ENCODE measurements around the gene PCK1.

The PCK1 gene

DNA sequence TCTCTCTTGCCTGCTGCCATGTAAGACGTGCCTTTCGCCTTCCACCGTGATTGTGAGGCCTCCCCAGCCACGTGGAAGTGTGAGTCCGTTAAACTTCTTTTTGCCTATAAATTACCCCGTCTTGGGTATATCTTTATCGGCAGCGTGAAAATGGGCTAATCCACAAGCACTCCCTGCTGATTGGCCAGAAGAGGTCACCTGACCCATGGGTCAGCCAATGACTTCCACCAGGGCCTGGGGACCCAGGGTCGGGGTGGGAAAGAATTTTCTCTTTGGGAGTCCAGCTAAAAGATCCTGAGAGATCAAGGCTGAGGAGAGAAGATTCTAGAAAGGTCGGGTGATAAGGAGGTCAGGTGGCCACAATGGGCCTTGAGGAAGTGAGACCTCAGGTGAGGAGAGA, 42.2 kb downstream of the PCK1 start:
- DNase-seq (ENCODE audit: low read depth), result no peak

DNA sequence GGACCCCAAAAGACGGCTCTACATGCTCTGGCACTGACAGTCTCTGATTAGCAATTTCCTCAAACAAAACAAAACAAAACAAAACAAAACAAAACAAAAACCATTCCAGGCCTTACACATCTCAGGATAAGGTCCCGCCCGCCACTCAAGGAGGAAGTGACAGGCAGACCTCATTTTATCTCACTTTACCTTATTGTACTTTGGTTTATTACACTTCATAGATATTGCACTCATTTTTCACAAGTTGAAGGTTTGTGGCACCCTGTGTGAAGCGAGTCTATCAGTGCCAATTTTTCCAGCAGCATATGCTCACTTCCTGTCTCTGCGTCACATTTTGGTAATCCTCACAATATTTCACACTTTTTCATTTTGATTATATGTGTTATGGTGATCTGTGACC, 44.1 kb downstream of the PCK1 start:
- no peak for DNase-seq (ENCODE audit: low read depth)

DNA sequence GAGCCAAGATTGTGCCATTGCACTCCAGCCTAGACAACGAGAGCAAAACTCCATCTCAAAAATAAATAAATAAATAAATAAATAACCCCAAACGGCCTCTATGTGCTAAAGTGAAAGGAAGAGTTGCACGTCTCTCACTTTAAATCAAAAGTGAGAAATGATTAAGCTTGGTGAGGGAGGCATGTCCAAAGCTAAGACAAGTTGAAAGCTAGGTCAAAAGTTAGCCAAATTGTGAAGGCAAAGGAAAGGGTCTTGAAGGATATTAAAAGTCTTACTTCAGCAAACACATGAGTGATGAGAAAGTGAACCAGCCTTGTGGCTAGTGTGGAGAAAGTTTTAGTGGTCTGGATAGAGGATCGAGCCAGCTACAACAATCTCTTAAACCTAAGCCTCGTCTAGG, 45.0 kb downstream of the PCK1 start:
- DNase-seq (ENCODE audit: low read depth), result no peak

DNA sequence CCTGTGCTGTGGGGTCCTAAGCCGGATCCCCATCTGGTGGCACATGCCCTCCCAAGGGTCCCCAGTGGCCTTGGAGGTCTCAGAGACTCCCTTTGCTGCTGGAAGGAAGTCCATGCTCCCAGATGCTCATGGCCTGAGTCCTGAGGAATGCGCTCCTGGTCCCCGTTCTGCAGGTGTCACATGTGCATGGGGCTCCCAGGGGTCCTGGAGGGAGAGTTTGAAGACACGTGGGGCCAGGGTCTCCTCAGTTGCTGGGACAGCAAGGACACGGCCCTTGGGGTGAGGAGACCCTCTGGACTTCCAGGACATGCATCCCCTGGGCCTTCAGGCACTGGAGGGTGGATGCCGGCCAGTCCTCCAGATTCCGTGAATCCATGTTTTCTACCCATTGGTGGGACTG, 47.6 kb downstream of the PCK1 start:
- DNase-seq (ENCODE audit: low read depth), result no peak

DNA sequence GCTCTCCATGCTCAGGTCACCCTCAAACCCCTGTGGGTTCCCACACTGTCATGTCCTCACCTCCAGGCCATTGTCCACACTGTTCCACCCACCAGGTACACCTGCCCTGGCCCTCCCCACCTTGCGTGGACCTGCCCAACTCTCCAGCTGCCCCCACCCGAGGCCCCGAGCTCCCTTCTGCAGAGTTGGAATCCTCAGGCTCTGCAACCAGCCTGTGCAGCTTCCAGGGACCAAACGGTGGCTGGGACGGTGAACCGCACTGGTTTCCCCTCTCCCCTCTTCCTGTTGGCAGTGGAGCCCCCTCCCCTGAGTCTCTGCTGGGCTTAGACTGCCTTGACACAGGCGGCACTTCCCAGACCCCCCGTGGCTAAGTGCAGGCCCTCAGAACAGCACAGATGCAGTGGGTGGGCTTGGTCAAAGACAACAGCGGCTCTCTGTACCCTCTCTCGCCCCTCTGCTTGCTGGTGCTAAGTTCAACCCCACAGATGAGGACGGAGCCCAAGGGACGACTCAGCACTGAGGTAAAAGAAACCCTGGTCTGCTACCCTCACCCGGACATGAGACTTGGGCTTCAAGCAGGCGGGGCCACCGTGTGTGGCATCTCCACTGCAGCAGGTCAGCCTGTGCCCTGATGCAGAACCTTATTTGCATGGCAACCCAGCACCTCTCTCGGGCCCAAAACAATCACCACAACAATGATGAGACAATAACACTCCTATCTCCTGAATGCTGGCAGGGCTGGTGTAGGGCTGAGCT, 48.4 kb downstream of the PCK1 start:
- DNase-seq (ENCODE audit: low read depth), result no peak

DNA sequence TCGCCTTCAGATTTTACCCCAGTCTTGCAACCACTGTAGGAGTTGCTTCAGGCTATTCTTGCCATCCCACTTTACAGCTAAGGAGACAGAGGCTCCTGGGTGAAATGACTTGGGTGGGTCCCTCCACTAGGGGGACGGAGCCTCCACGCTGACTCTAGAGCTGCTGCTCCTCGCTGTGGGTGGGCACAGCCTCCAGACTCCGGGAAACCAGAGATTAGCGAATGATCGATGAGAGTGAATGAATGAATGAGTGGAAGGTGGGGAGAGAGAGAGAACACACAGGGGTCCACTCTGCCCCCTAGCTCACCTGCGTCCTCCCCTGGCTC, 48.9 kb downstream of the PCK1 start:
- no peak for DNase-seq (ENCODE audit: low read depth)

DNA sequence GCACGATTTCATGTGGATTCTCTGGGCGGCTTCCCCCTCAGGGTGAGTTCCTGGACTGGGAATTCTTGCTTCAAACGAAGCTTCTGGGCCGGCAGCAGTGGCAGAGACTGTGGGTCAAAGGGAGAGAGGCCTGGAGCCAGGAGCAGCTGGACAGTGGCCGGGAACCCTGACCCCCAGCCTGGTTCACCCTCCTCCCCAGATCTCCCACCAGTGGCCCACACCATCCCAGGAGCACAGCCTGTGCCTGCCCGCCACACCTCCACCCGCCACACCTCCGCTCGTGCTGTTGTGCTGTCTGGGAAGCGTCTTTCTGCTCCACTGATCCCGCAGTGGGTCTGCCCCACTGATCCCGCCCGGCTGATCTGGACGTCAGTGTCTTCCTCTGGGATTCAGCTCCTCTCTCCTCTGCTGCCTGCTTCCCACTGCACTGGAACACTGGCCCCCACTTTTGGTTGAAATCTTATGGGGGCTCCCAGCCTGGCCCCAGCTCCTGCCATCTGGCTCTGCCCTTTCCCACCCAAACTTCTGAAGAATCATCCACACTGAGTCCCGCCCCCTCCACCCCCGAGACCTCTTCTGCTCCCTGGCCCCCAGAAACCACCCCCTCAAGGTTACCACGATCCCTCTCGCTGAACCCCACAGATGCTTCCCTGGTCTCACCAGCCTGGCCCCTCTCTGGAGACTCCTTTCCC, 49.5 kb downstream of the PCK1 start:
- DNase-seq (ENCODE audit: low read depth), result no peak

DNA sequence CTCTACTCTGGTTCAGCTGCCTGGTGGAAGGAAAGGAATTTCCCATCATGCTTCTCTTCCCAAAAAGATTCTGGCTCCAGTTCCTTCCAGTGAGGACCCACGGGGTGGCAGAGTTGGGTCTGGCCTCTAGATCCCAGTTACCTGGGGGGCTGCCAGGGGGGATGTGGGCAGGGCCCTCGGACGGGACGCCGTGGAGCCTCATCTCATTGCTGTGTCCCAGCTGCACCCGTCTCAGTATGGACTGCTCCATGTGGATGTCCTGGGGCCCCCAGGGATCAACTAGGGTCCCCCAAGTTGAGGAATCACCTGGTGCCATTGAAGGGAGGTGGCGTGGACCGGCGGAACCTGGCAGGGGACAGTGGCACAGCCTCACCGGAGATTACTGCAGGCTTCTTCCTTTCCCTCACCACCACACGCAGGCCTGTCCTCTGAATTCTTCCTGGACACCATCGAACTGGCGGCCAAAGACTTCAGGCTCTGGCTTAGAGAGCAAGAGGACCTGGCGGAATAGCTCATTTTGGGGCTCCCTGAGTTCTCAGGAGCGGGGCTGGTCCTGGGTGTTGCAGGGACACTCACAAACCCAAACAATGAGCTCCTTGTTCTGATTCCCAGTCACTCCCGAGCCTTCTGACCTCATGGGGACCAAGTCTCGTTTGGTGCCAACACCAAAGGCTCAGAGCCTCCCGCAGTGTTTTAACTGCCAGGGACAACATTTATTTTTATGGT, 50.8 kb downstream of the PCK1 start:
- no peak for DNase-seq (ENCODE audit: low read depth)

DNA sequence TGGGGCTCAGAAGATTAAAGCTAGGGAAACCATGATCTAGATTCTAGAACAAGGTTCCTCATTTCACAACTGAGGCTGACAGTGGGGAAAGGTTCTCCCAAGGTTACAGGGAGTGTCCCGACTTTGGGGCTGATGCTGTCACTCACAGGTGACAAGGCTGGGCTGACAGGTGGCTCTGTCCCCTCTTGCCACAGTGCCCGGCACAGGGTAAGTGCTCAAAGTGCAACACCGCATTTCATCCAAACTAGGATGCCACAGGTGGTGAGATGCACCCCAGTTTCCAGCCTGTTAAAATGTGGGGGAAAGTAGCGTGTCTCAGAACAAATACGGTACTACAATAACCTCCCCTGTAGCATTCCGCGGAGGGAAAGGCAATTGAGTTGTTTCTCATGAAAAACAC, 51.5 kb downstream of the PCK1 start:
- no peak for DNase-seq (ENCODE audit: low read depth)

DNA sequence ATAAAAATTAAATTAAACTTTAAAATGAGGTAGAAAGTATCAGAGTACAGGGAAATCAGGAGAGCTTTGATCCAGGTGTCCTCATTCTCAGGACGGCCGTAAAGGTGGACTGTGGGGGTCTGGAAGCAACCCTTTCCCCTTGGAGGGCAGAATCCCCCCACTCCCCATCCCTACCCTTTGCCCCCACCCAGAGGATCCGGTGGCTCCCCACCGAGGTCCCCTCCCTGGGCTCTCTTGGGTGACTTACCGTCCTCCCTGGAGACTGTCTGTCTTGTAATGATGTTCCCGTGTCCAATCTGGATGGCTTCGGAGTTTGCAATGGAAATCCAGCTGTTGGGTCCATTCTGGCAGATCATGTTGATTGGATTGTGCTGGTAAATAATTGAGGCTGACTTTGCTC, 52.0 kb downstream of the PCK1 start:
- no peak for DNase-seq (ENCODE audit: low read depth)

DNA sequence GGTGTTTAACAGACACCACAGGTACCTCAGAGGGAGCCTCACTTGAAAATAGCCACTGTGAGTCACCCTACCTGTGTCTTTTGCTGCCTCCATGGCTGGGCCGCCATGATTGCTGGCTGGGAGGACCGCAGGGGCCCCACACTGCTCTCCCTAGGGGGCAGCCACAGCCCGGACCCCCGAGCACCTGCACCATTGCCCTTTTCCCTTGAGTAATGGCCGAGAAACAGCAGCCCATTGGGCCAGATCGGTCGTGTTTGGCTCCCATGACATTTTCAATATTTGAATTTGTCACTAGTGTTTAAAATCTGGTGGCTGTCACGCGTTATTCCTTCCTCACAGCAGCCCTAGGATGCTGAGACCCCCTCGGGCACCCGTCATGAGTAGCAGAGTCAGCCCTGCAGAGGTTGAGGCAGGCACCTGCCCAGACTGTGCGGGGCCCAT, 52.6 kb downstream of the PCK1 start:
- no peak for DNase-seq (ENCODE audit: low read depth)

DNA sequence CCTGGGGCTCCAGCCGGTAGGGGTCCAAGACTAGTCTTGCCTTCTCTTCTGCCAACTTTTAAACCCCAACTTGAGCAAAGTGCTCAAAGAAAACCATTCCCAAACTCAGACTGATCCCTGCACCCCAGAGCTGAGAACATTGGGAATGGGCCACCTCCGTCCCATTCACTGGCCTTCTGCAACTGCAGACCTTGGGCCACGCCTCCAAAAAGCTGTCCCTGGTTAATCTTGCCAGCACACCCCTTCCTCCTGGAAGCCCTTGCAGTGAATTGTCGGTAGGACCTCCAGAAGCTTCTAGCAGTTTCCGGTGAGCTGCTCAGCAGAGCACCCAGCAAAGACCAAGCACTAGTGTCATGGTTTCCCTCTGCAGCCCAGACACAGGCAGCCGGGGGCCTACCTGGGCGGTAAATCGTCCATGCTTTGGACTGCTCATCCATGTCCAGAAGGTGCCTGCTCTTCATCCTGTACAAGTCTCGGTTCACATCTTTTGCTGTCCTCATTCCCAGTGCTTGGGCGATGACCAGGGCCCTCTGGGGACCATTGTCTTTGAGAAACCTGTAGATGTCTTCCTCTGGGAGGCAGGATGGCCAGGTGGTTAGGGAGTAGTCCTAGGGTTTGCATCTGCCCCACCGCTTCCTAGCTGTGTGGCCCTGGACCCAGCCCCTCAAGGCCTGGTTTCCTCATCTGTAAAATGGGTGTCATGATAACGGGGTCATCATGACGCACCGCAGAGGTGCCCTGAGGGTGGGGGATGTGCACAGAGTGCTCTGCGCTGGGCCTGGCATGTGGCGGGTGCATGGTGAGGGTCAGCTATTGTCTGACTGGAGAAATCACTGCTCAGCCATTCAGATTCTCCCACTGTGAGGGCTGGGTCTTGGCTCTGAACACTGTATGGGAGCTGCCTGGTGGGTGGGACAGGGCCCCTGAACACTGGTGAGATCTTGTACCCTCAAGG, 53.9 kb downstream of the PCK1 start:
- DNase-seq (ENCODE audit: low read depth), result no peak

DNA sequence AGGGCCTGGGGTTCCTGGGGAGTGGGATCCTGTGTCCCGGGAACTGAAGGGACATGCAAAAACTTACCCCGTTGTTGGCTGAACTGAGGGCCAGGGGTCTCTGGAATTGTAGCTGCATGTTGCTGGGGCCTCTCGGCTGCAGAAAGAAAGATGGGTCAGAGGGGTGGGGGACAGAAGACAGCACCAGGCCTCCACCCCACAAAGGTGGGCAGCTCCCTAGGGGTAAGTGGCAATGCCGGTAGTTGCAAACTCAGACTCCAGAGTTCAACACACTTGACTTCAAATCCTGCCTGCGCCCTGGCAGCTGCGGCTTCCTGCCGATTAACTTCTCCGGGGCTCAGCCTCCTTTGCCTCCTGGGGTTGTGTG, 54.5 kb downstream of the PCK1 start:
- DNase-seq (ENCODE audit: low read depth), result no peak

DNA sequence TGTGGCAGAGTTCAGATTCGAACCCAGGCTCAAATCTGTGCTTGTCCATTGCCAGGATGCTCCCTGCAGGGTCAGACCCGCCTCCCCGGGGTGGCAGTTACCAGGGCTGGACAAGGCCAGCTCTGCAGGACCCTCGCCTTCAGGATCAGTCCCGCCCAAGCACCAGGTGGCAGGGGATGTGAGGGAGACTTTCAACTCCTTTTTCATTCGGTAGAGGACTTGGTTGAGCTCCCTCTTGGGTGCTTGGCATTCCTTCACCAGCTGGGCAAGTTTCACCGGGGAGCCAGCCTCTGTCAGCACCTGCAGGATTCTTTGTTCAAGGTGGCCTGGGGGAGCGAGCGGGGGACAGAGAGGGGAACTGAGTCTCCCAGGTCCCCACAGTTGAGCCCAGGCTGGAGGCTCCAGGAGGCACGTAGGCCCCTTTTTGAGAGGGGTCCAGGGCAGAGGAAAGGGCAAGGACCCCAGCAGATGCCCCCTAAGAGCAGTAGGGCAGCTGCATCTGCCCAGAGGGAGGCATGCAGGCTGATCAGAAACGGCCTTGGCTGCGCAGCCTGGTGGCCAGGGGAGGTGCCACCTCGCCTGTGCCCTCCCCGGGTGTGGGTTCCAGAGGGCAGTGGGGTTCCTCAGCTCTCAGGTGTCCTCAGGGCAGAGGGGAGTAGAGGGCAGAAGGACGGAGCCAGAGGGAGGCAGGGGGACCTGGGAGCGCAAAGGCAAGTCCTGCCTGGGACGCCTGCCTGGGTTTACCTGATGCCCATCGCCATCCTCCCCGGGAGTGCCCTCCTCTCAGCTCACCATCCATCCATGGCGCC, 55.4 kb downstream of the PCK1 start:
- DNase-seq (ENCODE audit: low read depth), result no peak

DNA sequence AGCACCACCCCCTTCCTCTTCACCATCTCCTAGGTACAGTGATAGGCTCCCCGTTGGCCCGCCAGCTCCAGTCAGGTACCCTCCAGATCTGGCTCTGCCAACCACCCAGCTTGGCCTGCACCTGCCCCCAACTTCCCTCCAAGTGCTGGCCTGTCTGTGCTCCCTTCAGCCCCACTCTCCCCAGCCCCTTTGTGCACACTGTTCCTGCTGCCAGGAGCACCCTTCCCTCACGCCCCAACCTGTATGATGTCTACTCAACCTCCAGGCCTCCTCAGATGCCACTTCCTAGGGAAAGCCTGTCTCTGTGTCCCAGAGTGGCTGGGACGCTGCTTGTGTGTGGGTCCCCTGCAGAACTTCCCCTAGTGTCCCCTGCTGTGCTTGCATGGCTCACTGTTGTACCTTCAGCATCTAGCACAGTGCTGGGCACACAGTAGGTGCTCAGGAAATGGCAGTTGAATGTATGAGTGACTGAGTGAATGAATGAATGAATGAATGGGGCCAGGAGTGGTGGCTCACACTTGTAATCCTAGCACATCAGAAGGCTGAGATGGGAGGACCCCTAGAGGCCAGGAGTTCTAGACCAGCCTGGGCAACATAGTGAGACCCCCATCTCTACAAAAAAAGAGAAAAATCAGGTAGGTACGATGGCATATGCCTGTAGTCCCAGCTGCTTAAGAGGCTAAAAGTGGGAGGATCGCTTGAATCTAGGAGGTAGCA, 56.3 kb downstream of the PCK1 start:
- DNase-seq (ENCODE audit: low read depth), result no peak

All from iris pigment epithelial cell (primary cell).